GM12875 (cell line): Measurements from ENCODE around the gene CCR3.

ENCODE experiments used
- H3K4me3 ChIP-seq: one replicate; pipeline ENCODE4 v1.5.1; 2011; ENCODE audit warnings: low read depth, low read length, control low read depth
- TF ChIP-seq, protein P1 (sequence below): IDR thresholded peaks from 2 replicates; pipeline ENCODE4 v1.5.1; 2011; ENCODE audit warnings: low read depth, mild to moderate bottlenecking, control low read depth, inconsistent platforms, low read length, moderate library complexity, borderline replicate concordance; ENCODE audit not compliant: insufficient read depth

The CCR3 gene

DNA sequence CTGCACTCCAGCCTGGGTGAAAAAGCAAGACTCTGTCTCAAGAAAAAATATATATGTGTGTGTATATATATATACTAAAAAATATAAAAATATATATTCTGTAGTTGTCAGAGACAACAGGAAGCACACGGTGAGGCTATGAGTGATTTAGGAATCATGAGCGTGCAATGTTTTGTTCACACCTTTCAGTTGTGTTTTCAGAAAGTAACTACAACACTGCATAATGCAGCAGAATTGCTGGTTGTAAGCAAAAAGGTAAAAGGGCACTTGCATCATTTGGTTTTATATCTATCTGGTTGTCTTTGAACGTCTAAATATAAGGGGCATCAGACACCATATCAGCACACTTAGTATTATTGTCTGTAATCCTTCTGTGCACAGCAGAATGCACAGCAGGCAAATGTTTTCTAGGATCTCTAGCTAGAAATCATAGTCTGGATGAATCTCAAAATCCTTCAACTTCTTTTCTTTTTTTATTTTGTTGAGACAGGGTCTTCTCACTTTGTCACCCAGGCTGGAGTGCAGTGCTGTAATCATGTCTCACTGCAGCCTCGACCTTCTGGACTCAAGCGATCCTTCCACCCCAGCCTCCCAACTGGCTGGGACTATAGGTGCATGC, 44.8 kb downstream of the CCR3 start:
- TF ChIP-seq, protein P1, sequence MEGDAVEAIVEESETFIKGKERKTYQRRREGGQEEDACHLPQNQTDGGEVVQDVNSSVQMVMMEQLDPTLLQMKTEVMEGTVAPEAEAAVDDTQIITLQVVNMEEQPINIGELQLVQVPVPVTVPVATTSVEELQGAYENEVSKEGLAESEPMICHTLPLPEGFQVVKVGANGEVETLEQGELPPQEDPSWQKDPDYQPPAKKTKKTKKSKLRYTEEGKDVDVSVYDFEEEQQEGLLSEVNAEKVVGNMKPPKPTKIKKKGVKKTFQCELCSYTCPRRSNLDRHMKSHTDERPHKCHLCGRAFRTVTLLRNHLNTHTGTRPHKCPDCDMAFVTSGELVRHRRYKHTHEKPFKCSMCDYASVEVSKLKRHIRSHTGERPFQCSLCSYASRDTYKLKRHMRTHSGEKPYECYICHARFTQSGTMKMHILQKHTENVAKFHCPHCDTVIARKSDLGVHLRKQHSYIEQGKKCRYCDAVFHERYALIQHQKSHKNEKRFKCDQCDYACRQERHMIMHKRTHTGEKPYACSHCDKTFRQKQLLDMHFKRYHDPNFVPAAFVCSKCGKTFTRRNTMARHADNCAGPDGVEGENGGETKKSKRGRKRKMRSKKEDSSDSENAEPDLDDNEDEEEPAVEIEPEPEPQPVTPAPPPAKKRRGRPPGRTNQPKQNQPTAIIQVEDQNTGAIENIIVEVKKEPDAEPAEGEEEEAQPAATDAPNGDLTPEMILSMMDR: no peak
- H3K4me3 ChIP-seq: no peak overlapping the region

DNA sequence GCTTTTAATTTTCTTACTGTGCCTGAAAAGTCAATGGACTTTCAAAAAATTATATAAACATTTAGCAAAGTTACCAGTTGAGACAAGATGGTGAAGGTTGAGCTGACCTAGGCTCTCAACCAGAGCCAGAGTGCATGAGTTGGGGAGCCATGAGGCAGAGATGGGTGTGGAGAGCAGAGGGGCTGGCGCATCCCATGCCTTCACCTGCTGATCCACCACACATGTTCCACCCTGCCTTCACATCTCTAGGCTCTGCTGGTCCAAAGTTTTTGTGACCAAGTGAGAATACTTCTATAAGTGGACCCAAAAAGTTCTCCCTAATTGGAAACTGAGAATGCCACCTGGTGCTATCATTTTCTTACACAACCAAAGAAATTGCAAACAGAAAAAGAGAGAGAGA, 47.3 kb downstream of the CCR3 start:
- TF ChIP-seq, protein P1: no peak
- H3K4me3 ChIP-seq: no peak overlapping the region

DNA sequence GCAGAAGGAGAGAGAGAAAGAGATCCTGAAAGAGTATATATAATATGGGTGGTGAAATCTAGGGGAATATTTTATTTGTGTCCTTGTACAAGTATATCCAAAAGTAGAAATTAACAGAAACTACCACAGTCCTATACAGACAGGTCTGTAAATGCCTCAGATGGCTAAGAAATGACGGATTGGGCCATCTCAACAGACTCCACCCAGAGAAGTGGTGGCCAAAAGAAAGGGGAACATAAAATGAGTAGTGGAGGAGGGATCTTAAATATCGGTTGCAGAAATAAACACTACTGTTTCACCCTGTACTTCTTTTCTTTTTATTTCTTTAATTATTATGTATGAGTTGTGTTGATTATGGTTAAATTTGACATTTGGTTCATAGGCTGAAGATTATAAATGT, 47.7 kb downstream of the CCR3 start:
- no peak overlapping the region for H3K4me3 ChIP-seq
- TF ChIP-seq, protein P1: no peak

DNA sequence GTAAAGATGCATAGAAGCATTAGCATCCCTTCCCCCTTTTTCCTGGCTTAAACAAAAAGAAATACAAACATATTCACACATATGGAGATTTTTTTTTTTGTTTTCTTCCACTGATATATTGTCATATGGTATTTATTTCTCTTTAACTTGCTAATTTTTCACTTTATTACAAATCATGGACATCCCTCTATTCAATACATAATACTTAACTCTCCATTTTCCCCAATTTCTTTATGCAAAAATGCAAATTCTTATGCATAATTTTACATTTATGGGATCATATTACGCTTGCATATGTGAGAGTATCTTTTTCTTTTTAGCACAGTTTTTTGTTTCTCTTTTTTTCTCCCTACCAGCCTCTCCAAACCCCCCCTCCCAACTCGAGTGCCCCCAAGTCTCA, 48.8 kb downstream of the CCR3 start:
- TF ChIP-seq, protein P1: no peak
- no peak overlapping the region for H3K4me3 ChIP-seq

DNA sequence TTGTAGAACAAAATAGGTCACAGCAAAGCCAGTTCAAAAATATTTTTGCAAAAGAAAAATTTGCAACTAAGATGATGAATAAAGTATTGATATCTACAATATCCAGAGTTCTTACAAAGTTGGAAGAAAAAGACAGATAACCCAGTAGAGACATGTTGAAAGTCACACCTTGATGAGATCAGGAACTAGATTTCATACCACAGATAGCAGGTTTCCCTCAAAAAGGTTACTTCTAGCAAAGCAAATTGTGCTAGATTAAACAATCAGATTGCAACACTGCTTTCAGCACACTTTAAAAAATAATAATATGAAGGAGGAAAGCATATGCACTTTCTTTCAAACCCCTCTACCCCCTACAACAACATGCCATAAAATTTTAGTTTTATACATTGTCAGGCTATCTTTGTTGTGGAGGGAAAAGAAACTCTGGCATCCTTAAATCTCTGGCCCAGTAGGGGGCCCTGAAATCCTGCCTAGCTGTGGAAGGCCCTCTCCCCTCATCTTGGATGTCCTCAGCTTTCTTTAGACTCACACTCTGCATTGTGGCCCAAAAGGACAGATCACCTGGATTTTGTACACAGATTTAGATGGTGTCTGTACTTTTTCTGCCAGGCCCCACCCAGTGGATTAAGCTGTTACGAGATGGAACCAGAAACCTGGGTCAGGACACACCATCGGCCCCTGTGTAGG, 50.9 kb downstream of the CCR3 start:
- TF ChIP-seq, protein P1: no peak
- no peak overlapping the region for H3K4me3 ChIP-seq

DNA sequence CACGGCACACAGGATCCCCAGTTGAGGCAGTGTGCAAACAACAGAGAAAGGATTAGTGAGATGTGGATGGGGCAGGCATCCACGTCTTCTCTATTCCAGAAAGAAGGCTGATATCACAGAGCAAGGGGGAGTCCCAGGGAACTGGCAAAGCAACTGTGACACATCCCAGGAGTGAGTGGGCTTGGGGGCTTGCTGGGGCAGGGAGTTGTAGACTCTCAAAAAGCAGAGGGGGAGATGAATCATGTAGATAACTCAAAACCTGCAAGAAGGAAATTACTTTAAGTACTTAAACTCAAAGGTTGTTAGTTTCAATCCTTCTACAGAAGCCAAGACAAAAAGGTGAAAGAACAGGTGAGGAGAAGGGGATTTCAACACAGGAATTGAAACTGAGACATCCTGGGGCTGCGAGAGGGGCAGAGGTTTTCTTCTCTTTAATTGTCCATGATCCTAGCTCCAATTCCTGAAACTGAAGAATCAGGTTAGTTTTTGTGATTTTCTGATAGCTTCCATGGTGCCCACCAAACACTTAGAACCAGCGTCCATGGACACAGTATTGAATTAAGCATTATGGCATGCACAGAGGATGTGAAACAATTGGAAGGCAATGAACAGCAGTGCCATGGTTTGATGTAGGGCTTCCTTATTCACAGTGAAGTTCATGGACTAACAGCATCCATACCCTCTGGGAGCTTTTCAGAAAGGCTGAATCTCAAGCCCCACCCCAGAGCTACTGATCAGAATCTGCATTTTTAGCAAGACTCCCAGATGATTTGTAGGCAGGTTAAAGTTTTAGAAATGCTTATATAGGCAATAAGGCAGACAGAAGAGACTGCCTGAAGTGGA, 52.0 kb downstream of the CCR3 start:
- H3K4me3 ChIP-seq: no peak overlapping the region
- TF ChIP-seq, protein P1: no peak

DNA sequence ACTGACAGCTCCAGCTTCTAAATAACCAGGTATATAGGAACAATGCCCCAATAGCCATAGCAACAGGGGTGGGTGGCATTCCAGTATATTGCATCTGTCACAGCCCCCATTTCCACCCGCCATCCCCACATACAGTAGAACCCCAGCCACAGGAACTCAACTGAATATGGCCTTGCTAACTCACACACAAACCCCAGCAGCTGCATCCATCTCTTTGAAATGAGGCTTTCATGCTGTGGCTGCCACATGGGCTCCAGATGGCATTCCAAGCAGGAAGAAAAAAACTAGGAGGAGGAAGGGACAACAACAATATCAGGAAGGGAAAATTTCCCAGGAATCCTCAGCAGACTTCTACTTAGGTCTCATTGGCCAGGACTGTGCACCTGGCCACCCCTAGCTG, 54.6 kb downstream of the CCR3 start:
- no peak overlapping the region for H3K4me3 ChIP-seq
- TF ChIP-seq, protein P1: no peak
